Skin epidermis (tissue), 12 donors: ENCODE results near the gene P3H1.
A peak's percentile ranks its signal among the peaks of the same experiment; 100 is the strongest.
"Not testable (repeated sequence)": the region's sequence is repeated elsewhere in the genome, so short reads cannot be mapped to it uniquely, and the experiment has no call there.

Experiments
- H3K27ac ChIP-seq, 21 experiments: fragments of 200-600 bp; sonication (generic) in 11 of 21; one replicate each; pipeline ENCODE4 v1.5.0; 2020; ENCODE audit warnings: mild to moderate bottlenecking in 3 of 21, inconsistent platforms in 2 of 21, moderate library complexity in 2 of 21
- H3K4me3 ChIP-seq, 7 experiments: fragments of 200-600 bp; sonication (generic) in 2 of 7; one replicate each; pipeline ENCODE4 v1.5.0; 2020; ENCODE audit warnings: inconsistent platforms in 2 of 7, mild to moderate bottlenecking in 2 of 7, moderate library complexity in 1 of 7

P3H1 gene

GRCh38 chr1:42776502-42776901 is 9.7 kb upstream of the P3H1 start:
- Histone ChIP-seq H3K4me3 (no peak overlapping the region), H3K27ac (no peak overlapping the region)

GRCh38 chr1:42774928-42775526 is 8.2 kb upstream of the P3H1 start:
- no peak overlapping the region for H3K4me3 ChIP-seq

GRCh38 chr1:42773420-42773819 is 6.6 kb upstream of the P3H1 start:
- Histone ChIP-seq H3K4me3 (no peak overlapping the region), H3K27ac (no peak overlapping the region)

More at GRCh38 chr1:42774928-42775526, 8.2 kb upstream of the P3H1 start:
- H3K27ac ChIP-seq: no peak overlapping the region

GRCh38 chr1:42769811-42770210 is 3.0 kb upstream of the P3H1 start:
- Histone ChIP-seq H3K27ac (no peak overlapping the region), H3K4me3 (no peak overlapping the region)

- Histone ChIP-seq H3K4me3 (peak overlapping the region in 6 of 7 experiments; percentile 77 to 100 (median 98)), H3K27ac (peak overlapping the region in 5 of 21 experiments; percentile 89 to 97 (median 97))
These were observed 1.3 kb upstream of the P3H1 start for GRCh38 chr1:42768172-42768571.

- H3K27ac ChIP-seq: peak overlapping the region; percentile 61 to 99 (median 93)
- peak overlapping the region; percentile 77 to 100 (median 97) for H3K4me3 ChIP-seq
These were observed 727 bp upstream of the P3H1 start for GRCh38 chr1:42767510-42768000.

- peak overlapping the region; percentile 77 to 100 (median 97) for H3K4me3 ChIP-seq
- peak overlapping the region; percentile 33 to 99 (median 87) for H3K27ac ChIP-seq
These were observed 742 bp downstream of the P3H1 start for GRCh38 chr1:42765832-42766740.

- peak overlapping the region in 11 of 21 experiments; percentile 17 to 99 (median 89) for H3K27ac ChIP-seq
These were observed 1.6 kb downstream of the P3H1 start for GRCh38 chr1:42765269-42765668.

GRCh38 chr1:42762269-42762668 is 4.6 kb downstream of the P3H1 start:
- peak overlapping the region in 2 of 21 experiments; percentile 6 to 24 for H3K27ac ChIP-seq
- no peak overlapping the region for H3K4me3 ChIP-seq

More at GRCh38 chr1:42765269-42765668, 1.6 kb downstream of the P3H1 start:
- peak overlapping the region; percentile 77 to 100 (median 97) for H3K4me3 ChIP-seq

- Histone ChIP-seq H3K27ac (no peak overlapping the region), H3K4me3 (no peak overlapping the region)
These were observed 5.3 kb downstream of the P3H1 start for GRCh38 chr1:42761567-42761966.

GRCh38 chr1:42759114-42759513 is 7.7 kb downstream of the P3H1 start:
- H3K4me3 ChIP-seq: no peak overlapping the region
- H3K27ac ChIP-seq: no peak overlapping the region

- no peak overlapping the region for H3K4me3 ChIP-seq
- no peak overlapping the region for H3K27ac ChIP-seq
These were observed 8.2 kb downstream of the P3H1 start for GRCh38 chr1:42758641-42759040.

- no peak overlapping the region for H3K27ac ChIP-seq
- H3K4me3 ChIP-seq: no peak overlapping the region
These were observed 8.9 kb downstream of the P3H1 start for GRCh38 chr1:42757892-42758275.

- H3K27ac ChIP-seq: no peak overlapping the region
- no peak overlapping the region for H3K4me3 ChIP-seq
These were observed 9.6 kb downstream of the P3H1 start for GRCh38 chr1:42756956-42757891.

- no peak overlapping the region for H3K27ac ChIP-seq
These were observed 13.8 kb downstream of the P3H1 start for GRCh38 chr1:42753070-42753469.

GRCh38 chr1:42752284-42752683 is 14.5 kb downstream of the P3H1 start:
- no peak overlapping the region for H3K4me3 ChIP-seq
- H3K27ac ChIP-seq: no peak overlapping the region

More at GRCh38 chr1:42753070-42753469, 13.8 kb downstream of the P3H1 start:
- H3K4me3 ChIP-seq: no peak overlapping the region

GRCh38 chr1:42751511-42752070 is 15.2 kb downstream of the P3H1 start:
- not testable (repeated sequence) for H3K27ac ChIP-seq, H3K4me3 ChIP-seq

- H3K27ac ChIP-seq: no peak overlapping the region
These were observed 16.8 kb downstream of the P3H1 start for GRCh38 chr1:42750041-42750440.

More at GRCh38 chr1:42750041-42750440, 16.8 kb downstream of the P3H1 start:
- no peak overlapping the region for H3K4me3 ChIP-seq
